Iris pigment epithelial cell (primary cell): ENCODE measurements around the gene POLR3A.
A peak's percentile ranks its signal among the peaks of the same experiment; 100 is the strongest.

Experiments
- DNase-seq: peaks from one replicate; pipeline ENCODE4 v3.0.0-alpha.2; 2011; ENCODE audit warnings: low read depth

Gene POLR3A

GRCh38 chr10:77943121-77943901 is 86.0 kb downstream of the POLR3A start:
- DNase-seq, result peak; percentile 78

- DNase-seq, result no peak
Observed at GRCh38 chr10:77941790-77942189, 87.5 kb downstream of the POLR3A start.

GRCh38 chr10:77940627-77941026 is 88.7 kb downstream of the POLR3A start:
- DNase-seq, result no peak

GRCh38 chr10:77940225-77940624 is 89.1 kb downstream of the POLR3A start:
- no peak for DNase-seq

GRCh38 chr10:77939561-77940001 is 89.7 kb downstream of the POLR3A start:
- peak; percentile 44 for DNase-seq

DNA sequence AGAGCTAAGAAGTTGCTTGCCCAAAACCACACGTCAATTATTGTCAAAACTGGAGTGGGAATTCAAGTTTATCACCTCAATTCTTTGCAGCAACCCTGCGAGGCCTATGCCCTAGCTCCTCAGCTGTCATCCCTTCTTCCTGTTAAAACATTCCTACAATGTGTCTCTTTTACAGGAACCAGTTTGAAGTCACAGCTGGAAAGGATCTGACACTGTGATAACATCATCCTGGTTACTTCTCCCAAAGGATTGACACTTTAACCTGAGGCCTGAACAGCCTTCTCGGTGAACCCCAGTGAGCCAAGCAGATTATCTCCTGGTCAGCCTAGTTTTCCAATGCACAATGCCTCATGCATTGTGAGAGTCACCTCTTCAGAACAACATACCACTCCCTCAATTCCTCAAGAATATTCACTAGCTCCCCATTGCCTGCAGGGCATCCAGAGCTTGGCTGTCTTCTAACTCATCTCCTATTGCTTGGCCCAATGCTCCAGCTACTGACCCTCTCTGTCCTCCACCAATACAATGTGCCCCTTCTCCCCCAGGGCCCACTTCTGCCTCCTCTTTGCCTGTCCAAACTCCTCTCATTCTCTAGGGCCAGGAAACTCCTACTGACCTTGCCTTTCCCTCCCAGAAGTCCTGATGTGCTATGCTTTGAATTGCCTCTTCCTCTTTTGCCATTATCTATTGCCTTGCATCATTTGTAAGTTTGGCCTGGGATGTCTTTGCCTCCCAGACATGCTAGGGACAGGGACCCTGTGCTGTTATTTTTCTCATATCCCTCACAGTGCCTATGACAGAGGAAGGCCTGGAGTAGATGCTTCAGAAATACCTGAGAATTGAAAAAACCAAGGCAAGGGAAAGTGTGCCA is 92.4 kb downstream of the POLR3A start:
- no peak for DNase-seq

DNA sequence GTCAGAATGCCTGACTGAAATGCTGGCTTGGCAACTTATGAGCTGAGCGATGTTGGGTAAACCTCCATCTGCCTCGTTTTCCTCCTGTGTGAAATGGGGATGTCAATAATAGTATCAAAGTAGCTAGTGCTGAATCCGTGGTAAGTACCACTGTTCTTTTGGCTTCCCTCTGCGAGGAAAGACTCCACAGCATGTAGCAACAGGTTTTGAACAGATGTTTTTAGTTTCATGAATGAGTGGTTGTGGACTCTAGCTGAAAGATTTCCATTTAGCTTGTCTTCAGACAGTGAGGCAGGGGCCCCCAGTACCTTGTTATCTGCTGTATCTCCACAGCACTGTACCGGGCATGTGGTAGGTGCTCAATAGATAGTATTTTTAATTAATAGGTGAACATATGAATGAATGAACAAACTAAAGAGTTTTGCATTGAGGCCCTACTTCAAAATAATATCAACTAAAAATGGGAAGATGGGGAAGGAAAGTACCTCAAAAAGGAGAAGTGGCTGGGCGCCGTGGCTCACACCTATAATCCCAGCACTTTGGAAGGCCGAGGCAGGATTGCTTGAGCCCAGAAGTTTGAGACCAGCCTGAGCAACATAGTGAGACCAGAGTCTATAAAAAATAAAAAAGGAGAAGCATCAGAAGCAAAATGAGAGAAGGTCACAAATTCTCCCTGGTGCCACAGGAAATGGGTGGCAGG is 97.1 kb downstream of the POLR3A start:
- DNase-seq, result no peak

DNA sequence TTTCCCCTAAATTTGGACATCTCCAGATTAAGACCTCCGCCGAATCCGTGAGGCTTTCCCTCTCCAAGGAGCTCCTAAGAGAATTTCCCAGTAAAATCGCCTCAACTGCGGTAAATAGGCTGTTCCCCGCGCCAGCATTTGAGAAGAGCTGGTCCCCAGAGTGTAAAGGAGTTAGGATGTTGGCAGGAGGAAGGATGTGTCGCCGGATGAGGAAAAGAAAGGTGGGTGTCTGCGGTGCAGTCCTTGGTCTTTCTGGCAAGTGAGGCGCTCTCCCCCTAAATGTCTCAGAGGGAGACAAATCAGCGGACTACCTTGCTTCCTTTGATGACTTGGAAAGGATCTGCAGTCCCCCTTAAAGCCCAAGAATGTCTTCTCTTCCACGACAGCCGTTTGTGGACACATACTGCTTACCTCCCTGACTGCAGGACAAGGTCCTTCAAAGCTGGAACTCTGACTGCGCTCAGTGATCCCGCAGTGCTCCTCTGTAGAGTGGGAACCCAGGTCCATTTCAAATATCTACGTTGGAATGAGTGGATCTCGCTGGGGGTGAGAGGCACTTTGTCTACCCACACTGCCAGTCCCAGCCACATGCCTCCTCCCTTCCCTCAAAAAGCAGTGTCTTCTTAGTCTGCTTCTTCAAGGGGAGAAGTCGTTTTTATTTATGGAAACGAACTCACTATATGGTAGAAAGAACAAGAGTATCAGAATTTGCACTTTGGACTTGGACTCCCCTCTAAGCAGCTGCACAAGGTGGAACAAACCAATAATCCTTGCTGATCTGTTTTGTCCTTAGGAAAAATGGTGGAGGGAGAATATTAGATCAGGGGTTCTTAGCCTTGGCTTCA is 101.7 kb downstream of the POLR3A start:
- DNase-seq, result no peak

- DNase-seq, result peak; percentile 61
Observed at GRCh38 chr10:77926566-77927401, 102.5 kb downstream of the POLR3A start, which contains the start of gene DLG5. Gene DLG5, minus strand, starts transcription at chr10:77926755. Its CDS starts 235 bp downstream, at chr10:77926520.

GRCh38 chr10:77925795-77926565 is 103.3 kb downstream of the POLR3A start:
- DNase-seq, result peak; percentile 54

DNA sequence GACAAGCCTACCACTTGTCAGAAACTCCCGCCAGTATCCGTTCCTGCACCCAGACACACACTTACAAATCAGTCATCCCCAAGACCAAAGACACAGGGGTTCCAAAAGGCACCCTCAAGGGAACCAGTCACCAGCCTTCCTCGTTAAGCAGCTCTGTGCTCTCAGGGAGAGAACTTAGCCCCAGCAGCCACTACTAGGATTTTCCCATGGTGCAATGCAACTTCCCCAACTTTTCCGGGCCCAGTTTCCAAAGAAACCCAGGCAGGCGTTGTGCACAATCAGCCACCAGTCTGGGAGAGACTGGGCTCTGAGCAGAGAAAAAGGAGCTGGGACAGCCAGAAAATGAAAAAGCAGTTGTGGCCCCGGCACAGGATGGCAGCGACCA is 103.9 kb downstream of the POLR3A start:
- DNase-seq, result no peak

- DNase-seq, result no peak
Observed at GRCh38 chr10:77922566-77923179, 106.6 kb downstream of the POLR3A start.

DNA sequence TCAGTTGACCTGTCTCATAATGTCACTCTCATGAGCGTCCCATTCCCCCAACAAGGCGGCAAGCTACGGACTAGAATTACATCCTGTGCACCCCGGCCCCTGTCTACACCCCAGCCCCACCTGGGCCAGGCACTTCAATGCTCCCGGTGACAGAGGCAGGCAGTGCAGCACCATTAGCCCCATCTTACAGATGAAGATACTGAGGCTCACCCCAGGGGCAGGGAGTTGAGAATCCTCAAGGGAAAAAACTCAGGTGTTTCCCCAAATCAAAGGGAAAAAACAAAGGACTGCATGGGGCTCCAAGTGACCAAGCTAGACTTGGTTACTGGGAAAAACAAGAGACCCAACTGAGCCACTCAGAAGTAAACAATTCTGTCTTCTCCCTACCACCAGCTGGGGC is 107.3 kb downstream of the POLR3A start:
- DNase-seq, result no peak

DNA sequence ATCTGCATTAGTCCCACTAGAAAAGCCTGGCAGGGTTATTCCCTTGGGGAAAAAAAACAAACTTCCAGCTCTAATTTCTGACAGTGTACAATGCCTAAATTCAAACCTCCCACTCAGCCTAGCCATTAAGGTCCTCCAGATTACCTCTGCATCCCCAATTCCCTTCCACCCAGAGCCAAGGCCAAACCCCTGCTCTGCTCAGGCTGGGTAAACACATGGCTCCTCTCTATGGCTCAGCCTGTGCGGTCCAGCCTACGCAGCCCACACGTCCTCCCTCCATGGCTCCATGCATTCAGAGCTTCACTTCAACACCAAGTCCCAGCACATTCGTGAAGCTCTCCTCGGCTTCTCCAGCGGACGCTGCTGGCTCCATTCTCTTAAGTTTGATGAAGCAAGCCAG is 107.9 kb downstream of the POLR3A start:
- DNase-seq, result no peak

DNA sequence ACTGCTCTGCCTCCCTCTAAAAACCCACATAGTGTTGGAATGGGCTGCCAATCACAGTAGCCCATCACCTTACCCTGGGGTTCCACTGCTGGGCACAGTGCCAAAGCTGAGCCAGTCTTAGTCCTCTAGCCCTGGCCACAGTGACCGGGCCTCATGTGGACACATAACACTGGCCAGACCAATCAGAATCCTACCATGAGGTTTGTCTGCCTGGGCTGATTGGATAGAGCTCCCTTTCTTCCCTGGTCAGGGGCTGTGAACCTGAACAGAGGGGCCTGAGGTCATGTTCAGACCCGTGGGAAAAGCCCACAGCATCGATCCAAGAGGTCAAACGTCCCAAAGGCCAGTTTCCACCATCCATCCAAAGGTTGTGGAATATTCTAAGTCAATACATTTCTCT is 108.8 kb downstream of the POLR3A start:
- DNase-seq, result no peak

DNA sequence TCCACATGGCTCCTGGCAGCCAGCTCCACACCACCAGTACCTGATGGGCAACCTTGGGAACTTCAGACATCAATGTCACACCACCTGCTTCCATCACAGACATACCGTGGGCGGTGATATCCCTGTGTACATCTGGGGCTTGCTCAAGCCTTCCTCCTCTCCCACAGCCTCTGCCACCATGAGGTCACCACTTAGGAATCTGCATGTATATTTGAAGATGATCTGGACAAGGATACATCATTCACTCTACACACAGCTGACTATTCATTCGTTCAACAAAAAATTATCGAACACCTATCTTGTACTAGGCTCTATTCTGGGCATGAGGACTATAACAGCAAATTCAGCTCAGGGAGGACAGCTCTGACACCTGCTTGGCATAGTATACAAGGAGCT is 109.6 kb downstream of the POLR3A start:
- peak; percentile 92 for DNase-seq
